Skeletal muscle tissue (tissue), 4 donors: ENCODE results near the gene NNMT. TPM values are rescaled to one million over a fixed set of nuclear protein-coding genes. Genes with fewer than 3 reads are reported as not detected.

Experiments used
- H3K27ac ChIP-seq: one replicate; pipeline ENCODE4 v1.7.0; 2013; ENCODE audit warnings: mild to moderate bottlenecking, low read depth, low read length, inconsistent platforms
- H3K27me3 ChIP-seq, 3 donors: one replicate each; pipeline ENCODE4 v1.7.0; 2013; ENCODE audit warnings: low read length in 3 of 3; ENCODE audit not compliant: control insufficient read depth in 3 of 3, insufficient read depth in 3 of 3
- H3K36me3 ChIP-seq, 3 donors: one replicate each; pipeline ENCODE4 v1.7.0; 2013; ENCODE audit warnings: low read length in 3 of 3; ENCODE audit not compliant: control insufficient read depth in 3 of 3, insufficient read depth in 3 of 3
- H3K4me1 ChIP-seq, 3 donors: one replicate each; pipeline ENCODE4 v1.7.0; 2013; ENCODE audit warnings: low read length in 3 of 3, mild to moderate bottlenecking in 3 of 3; ENCODE audit not compliant: control insufficient read depth in 3 of 3, insufficient read depth in 3 of 3
- H3K4me3 ChIP-seq, 3 donors: one replicate each; pipeline ENCODE4 v1.7.0; 2013; ENCODE audit warnings: low read length in 3 of 3
- H3K9ac ChIP-seq, 3 donors: one replicate each; pipeline ENCODE4 v1.7.0; 2013; ENCODE audit warnings: low read length in 3 of 3, mild to moderate bottlenecking in 3 of 3, moderate library complexity in 2 of 3, low read depth in 1 of 3
- H3K9me3 ChIP-seq, 3 donors: one replicate each; pipeline ENCODE4 v1.7.0; 2013; ENCODE audit warnings: low read length in 3 of 3; ENCODE audit not compliant: control insufficient read depth in 3 of 3
- total RNA-seq: library from RNA; depleted of rRNA; stranded (reverse); fragments of >200 nt; gene quantifications from one replicate; pipeline ENCODE4 v1.2.3, GENCODE V29; 2014
- donor health status: Osteomylitis.

The NNMT gene
- 87.2 TPM for total RNA-seq

DNA sequence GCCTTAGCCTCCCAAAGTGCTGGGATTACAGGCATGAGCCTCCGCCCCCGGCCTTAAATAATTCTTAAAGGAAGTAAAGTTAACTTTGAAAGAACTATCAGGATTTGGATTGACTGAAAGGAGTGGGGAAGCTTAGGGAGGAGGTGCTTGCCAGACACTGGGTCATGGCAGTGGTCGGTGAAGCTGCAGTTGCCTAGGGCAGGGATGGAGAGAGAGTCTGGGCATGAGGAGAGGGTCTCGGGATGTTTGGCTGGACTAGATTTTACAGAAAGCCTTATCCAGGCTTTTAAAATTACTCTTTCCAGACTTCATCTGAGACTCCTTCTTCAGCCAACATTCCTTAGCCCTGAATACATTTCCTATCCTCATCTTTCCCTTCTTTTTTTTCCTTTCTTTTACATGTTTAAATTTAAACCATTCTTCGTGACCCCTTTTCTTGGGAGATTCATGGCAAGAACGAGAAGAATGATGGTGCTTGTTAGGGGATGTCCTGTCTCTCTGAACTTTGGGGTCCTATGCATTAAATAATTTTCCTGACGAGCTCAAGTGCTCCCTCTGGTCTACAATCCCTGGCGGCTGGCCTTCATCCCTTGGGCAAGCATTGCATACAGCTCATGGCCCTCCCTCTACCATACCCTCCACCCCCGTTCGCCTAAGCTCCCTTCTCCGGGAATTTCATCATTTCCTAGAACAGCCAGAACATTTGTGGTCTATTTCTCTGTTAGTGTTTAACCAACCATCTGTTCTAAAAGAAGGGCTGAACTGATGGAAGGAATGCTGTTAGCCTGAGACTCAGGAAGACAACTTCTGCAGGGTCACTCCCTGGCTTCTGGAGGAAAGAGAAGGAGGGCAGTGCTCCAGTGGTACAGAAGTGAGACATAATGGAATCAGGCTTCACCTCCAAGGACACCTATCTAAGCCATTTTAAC, at the start of gene NNMT:
NNMT (plus strand) TSS at position 724 of the 929 bp plus-strand sequence; CDS start at position 882, 158 bp downstream.
- H3K4me3 ChIP-seq, result peak within 1 kb of the TSS; percentile 68 to 82 (median 79)
- peak within 1 kb of the TSS; percentile 95 for H3K27ac ChIP-seq
- H3K9ac ChIP-seq, result peak within 1 kb of the TSS; percentile 61 to 83 (median 80)
- H3K27me3 ChIP-seq, result no peaks in the 10 kb centered on the region
- no peaks in the 10 kb centered on the region for H3K9me3 ChIP-seq
- H3K4me1 ChIP-seq, result peaks cover 22 to 38% (median 32%) of the 10 kb centered on the region in 3 donors
- H3K36me3 ChIP-seq, result peaks cover 7 to 16% (median 7%) of the 10 kb centered on the region in 3 donors

- H3K27ac ChIP-seq, result peak overlapping the region; percentile 14
- H3K36me3 ChIP-seq, result peaks cover 59 to 71% (median 66%) of the 10 kb centered on the region in 3 donors
- H3K27me3 ChIP-seq, result no peaks in the 10 kb centered on the region
Observed at GRCh38 chr11:114247070-114247789, 49.0 kb upstream of the NNMT start.

DNA sequence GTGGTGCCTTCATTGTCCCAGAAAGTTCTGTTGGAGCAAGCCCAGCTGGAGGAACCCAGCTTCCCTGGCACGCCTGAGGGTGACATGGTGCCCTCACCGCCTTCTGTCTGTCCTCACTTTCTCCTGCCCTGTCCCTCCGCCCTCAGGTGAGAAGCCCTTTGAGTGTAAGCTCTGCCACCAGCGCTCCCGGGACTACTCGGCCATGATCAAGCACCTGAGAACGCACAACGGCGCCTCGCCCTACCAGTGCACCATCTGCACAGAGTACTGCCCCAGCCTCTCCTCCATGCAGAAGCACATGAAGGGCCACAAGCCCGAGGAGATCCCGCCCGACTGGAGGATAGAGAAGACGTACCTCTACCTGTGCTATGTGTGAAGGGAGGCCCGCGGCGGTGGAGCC, 46.0 kb upstream of the NNMT start:
- no peak overlapping the region for H3K4me3 ChIP-seq
- H3K4me1 ChIP-seq, result peaks cover 6 to 49% (median 32%) of the 10 kb centered on the region in 3 donors
- peak overlapping the region; percentile 57 for H3K27ac ChIP-seq
- no peak overlapping the region for H3K9ac ChIP-seq
- peaks cover 44 to 64% (median 61%) of the 10 kb centered on the region in 3 donors for H3K36me3 ChIP-seq
- no peaks in the 10 kb centered on the region for H3K9me3 ChIP-seq
- H3K27me3 ChIP-seq, result no peaks in the 10 kb centered on the region

More at GRCh38 chr11:114247070-114247789, 49.0 kb upstream of the NNMT start:
- no peaks in the 10 kb centered on the region for H3K9me3 ChIP-seq
- H3K4me1 ChIP-seq, result peaks cover 20 to 51% (median 36%) of the 10 kb centered on the region in 3 donors
- no peak overlapping the region for H3K4me3 ChIP-seq
- peak overlapping the region in 1 of 3 donors; percentile 26 for H3K9ac ChIP-seq

DNA sequence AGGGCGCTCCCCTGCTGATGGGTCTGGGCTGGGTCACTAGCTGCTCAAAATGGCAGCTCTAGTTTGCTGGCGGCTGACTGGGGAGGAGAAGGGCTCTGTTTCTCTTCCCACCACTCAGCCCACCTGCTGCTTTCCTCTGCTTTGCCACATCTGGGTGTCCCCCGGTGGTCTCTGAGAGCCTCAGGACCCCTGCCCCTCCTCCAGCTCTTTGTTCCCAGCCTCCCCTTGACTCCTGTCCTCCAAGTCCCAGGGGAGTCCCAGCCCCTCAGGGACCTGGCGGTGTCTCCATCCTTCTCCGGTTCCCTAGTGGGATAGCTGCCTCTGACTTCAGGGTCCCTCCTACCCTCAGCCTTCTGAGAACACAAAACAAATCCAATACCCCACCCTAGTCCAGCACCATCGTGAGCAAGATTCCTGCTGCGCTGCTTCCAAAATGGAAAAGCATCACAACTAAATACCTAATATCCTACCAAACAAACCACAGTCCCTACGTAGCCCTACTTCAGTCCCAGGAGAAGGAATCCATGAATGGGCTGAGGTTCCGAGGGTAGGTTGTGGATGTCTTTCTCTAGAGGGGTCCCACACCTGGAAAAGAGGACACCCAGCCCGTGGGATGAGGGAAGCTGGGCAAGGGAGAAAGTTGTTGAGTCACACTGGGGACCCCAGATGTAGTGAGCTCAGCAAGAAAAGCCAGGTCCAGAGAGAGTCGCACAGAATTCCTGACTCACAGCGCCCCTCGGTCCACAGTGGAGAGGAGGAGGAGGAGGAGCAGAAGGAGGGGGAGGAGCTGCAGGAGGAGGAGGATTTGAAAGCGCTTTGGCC, 45.0 kb upstream of the NNMT start:
- Histone ChIP-seq H3K9me3 (no peaks in the 10 kb centered on the region), H3K27ac (peak overlapping the region; percentile 57), H3K9ac (peak overlapping the region in 2 of 3 donors; percentile 17 to 33), H3K36me3 (peaks cover 41 to 56% (median 54%) of the 10 kb centered on the region in 3 donors), H3K4me1 (peaks cover 8 to 56% (median 34%) of the 10 kb centered on the region in 3 donors), H3K27me3 (no peaks in the 10 kb centered on the region), H3K4me3 (no peak overlapping the region)

- H3K27ac ChIP-seq, result peak overlapping the region; percentile 68
- H3K36me3 ChIP-seq, result peaks cover 36 to 49% (median 47%) of the 10 kb centered on the region in 3 donors
- H3K27me3 ChIP-seq, result no peaks in the 10 kb centered on the region
- H3K9ac ChIP-seq, result peak overlapping the region in 2 of 3 donors; percentile 16 to 50
- peak overlapping the region in 1 of 3 donors; percentile 29 for H3K4me3 ChIP-seq
- peaks cover 13 to 63% (median 40%) of the 10 kb centered on the region in 3 donors for H3K4me1 ChIP-seq
- no peaks in the 10 kb centered on the region for H3K9me3 ChIP-seq
Observed at GRCh38 chr11:114251815-114252337, 44.3 kb upstream of the NNMT start.

- H3K36me3 ChIP-seq, result peaks cover 30 to 43% (median 39%) of the 10 kb centered on the region in 3 donors
- H3K4me1 ChIP-seq, result peaks cover 21 to 68% (median 49%) of the 10 kb centered on the region in 3 donors
- no peaks in the 10 kb centered on the region for H3K9me3 ChIP-seq
- no peaks in the 10 kb centered on the region for H3K27me3 ChIP-seq
- H3K27ac ChIP-seq, result peak overlapping the region; percentile 68
- no peak overlapping the region for H3K9ac ChIP-seq
- H3K4me3 ChIP-seq, result no peak overlapping the region
Observed at GRCh38 chr11:114252767-114253166, 43.4 kb upstream of the NNMT start.

GRCh38 chr11:114253771-114254170, 42.4 kb upstream of the NNMT start:
- H3K9me3 ChIP-seq, result no peaks in the 10 kb centered on the region
- no peak overlapping the region for H3K4me3 ChIP-seq
- H3K4me1 ChIP-seq, result peaks cover 31 to 72% (median 55%) of the 10 kb centered on the region in 3 donors
- peak overlapping the region; percentile 68 for H3K27ac ChIP-seq
- H3K27me3 ChIP-seq, result no peaks in the 10 kb centered on the region
- peak overlapping the region in 1 of 3 donors; percentile 33 for H3K9ac ChIP-seq
- peaks cover 22 to 36% (median 30%) of the 10 kb centered on the region in 3 donors for H3K36me3 ChIP-seq

GRCh38 chr11:114254571-114255146, 41.5 kb upstream of the NNMT start:
- H3K9ac ChIP-seq, result peak overlapping the region in 1 of 3 donors; percentile 50
- no peak overlapping the region for H3K4me3 ChIP-seq
- H3K36me3 ChIP-seq, result peaks cover 22 to 36% (median 29%) of the 10 kb centered on the region in 3 donors
- H3K4me1 ChIP-seq, result peaks cover 37 to 80% (median 64%) of the 10 kb centered on the region in 3 donors
- no peaks in the 10 kb centered on the region for H3K9me3 ChIP-seq
- no peak overlapping the region for H3K27ac ChIP-seq
- no peaks in the 10 kb centered on the region for H3K27me3 ChIP-seq

DNA sequence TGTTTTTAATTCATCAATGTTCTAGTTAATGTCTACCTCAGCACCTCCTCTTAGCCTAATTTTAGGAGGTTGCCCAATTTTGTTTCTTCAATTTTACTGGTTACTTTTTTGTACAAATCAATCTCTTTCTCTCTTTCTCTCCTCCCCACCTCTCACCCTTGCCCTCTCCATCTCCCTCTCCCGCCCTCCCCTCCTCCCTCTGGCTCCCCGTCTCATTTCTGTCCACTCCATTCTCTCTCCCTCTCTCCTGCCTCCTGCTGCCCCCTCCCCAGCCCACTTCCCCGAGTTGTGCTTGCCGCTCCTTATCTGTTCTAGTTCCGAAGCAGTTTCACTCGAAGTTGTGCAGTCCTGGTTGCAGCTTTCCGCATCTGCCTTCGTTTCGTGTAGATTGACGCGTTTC, 40.9 kb upstream of the NNMT start:
- H3K9me3 ChIP-seq, result no peaks in the 10 kb centered on the region
- no peak overlapping the region for H3K27ac ChIP-seq
- peaks cover 40 to 81% (median 70%) of the 10 kb centered on the region in 3 donors for H3K4me1 ChIP-seq

More for the DNA sequence above, 40.9 kb upstream of the NNMT start:
- Histone ChIP-seq H3K36me3 (peaks cover 18 to 30% (median 26%) of the 10 kb centered on the region in 3 donors), H3K27me3 (no peaks in the 10 kb centered on the region), H3K4me3 (no peak overlapping the region), H3K9ac (no peak overlapping the region)
